KOPT-K1 (cell line): Measurements from ENCODE around the gene C17orf75.

Experiments
- H3K27ac ChIP-seq: fragments of 200-600 bp; sonication (generic); 2 replicates; pipeline ENCODE4 v1.5.1; 2016; ENCODE audit warnings: antibody characterized with exemption, mild to moderate bottlenecking, low read depth, low read length; ENCODE audit not compliant: poor library complexity, severe bottlenecking
- H3K36me3 ChIP-seq: fragments of 200-600 bp; sonication (generic); 2 replicates; pipeline ENCODE4 v1.5.1; 2017; ENCODE audit warnings: antibody characterized with exemption, mild to moderate bottlenecking, low read length, moderate library complexity; ENCODE audit not compliant: insufficient read depth
- H3K9me3 ChIP-seq: fragments of 200-600 bp; sonication (generic); 2 replicates; pipeline ENCODE4 v1.5.1; 2017; ENCODE audit warnings: antibody characterized with exemption, low read length, mild to moderate bottlenecking; ENCODE audit not compliant: insufficient read depth, poor library complexity, severe bottlenecking

Gene C17orf75

GRCh38 chr17:32302037-32302436, 39.9 kb downstream of the C17orf75 start:
- no peaks in the 10 kb centered on the region for H3K36me3 ChIP-seq
- no peaks in the 10 kb centered on the region for H3K9me3 ChIP-seq
- H3K27ac ChIP-seq, result no peak overlapping the region

DNA sequence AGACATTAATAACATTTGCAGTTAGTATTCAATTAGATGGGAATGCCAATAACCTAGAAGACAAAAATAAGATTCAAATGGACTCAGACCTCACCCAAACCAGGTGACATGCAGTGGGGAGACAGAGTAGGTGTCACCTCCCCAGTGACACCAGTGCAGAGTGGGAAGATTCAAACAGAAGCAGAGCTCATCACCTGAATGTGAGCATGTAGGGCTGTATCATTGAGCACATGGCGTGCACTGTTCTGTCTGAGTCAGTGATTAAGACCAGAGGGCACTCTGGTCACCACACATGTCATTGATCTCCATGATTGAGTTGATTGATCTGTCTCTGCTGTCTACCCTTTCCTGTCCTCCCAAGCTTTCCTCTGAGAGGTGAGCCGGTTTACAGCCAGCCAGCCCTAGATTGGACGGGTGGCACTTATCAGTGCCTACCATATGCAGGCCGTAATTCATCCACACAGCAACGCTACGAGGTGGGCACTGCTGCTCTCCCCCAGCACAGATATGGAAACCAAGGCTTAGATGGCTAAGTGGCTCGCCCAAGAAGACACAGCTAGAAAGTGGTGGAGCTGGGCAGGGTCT, 42.3 kb downstream of the C17orf75 start:
- Histone ChIP-seq H3K36me3 (no peaks in the 10 kb centered on the region), H3K9me3 (no peaks in the 10 kb centered on the region), H3K27ac (no peak overlapping the region)

- no peaks in the 10 kb centered on the region for H3K9me3 ChIP-seq
- no peak overlapping the region for H3K27ac ChIP-seq
- H3K36me3 ChIP-seq, result no peaks in the 10 kb centered on the region
Observed at GRCh38 chr17:32298721-32299579, 43.0 kb downstream of the C17orf75 start.

GRCh38 chr17:32298298-32298697, 43.7 kb downstream of the C17orf75 start:
- Histone ChIP-seq H3K36me3 (no peaks in the 10 kb centered on the region), H3K9me3 (no peaks in the 10 kb centered on the region), H3K27ac (no peak overlapping the region)

DNA sequence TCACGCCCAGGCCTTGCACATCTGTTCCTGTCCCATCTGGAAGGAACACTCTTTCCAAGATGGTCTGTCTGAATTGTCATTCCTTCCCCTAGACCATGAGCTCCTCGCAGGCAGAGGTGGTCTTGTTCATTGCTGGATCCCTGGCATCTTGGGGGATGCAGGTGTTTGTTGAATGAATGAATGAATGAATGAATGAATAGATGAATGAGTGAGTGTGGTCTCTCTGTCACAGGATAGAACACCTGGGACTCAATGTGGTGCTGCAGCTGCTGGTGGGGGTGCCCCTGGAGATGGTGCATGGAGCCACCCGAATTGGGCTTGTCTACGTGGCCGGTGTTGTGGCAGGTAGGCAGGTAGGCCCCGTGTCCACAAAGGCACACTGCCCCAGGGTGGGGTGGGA, 44.1 kb downstream of the C17orf75 start:
- no peak overlapping the region for H3K27ac ChIP-seq
- no peaks in the 10 kb centered on the region for H3K36me3 ChIP-seq
- H3K9me3 ChIP-seq, result no peaks in the 10 kb centered on the region

GRCh38 chr17:32297424-32297823, 44.5 kb downstream of the C17orf75 start:
- Histone ChIP-seq H3K27ac (no peak overlapping the region), H3K9me3 (no peaks in the 10 kb centered on the region), H3K36me3 (no peaks in the 10 kb centered on the region)

- Histone ChIP-seq H3K36me3 (no peaks in the 10 kb centered on the region), H3K27ac (no peak overlapping the region), H3K9me3 (no peaks in the 10 kb centered on the region)
Observed at GRCh38 chr17:32292094-32292493, 49.9 kb downstream of the C17orf75 start.

GRCh38 chr17:32289471-32290070, 52.4 kb downstream of the C17orf75 start:
- no peak overlapping the region for H3K27ac ChIP-seq
- no peaks in the 10 kb centered on the region for H3K36me3 ChIP-seq
- no peaks in the 10 kb centered on the region for H3K9me3 ChIP-seq

GRCh38 chr17:32288615-32289014, 53.4 kb downstream of the C17orf75 start:
- Histone ChIP-seq H3K27ac (no peak overlapping the region), H3K9me3 (no peaks in the 10 kb centered on the region), H3K36me3 (no peaks in the 10 kb centered on the region)

DNA sequence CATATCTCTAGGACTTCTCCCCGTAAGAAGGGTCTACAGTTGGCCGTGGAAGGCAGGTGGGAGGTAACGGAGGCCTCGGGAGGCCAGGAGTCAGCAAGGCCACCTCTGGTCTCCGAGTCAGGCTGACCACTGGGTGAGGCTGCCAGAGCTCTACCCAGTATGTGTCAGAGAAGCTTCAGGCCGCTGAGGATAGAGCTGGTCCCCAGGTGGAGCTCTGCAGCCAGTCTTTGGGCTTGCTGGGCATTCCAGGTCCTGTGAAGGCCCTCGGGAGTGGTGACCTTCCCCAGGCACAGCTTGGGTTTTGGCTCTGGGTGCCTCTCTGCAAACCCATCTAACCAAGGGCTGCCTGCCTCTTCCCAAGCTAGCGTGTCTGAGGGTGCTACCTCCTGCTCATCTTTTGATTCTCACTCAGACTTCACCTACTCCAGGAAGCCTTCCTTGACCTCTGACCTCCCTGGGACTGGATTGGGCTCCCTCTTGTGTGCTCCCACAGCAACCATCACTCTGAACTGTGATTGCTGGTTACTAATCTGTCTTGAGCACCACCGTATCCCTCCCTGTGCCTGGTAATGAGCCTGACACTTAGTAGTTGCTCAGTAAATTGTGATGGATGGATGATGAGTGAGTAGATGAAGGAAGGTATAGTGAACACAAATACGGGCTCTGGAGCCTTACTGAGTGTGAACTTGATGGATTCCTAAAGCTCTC, 54.0 kb downstream of the C17orf75 start:
- H3K9me3 ChIP-seq, result no peaks in the 10 kb centered on the region
- no peak overlapping the region for H3K27ac ChIP-seq
- no peaks in the 10 kb centered on the region for H3K36me3 ChIP-seq

- no peaks in the 10 kb centered on the region for H3K36me3 ChIP-seq
- H3K27ac ChIP-seq, result no peak overlapping the region
- H3K9me3 ChIP-seq, result no peaks in the 10 kb centered on the region
Observed at GRCh38 chr17:32286518-32286900, 55.5 kb downstream of the C17orf75 start.

- no peak overlapping the region for H3K27ac ChIP-seq
Observed at GRCh38 chr17:32285746-32286517, 56.0 kb downstream of the C17orf75 start.

GRCh38 chr17:32285306-32285705, 56.7 kb downstream of the C17orf75 start:
- H3K27ac ChIP-seq, result no peak overlapping the region
- no peaks in the 10 kb centered on the region for H3K36me3 ChIP-seq
- H3K9me3 ChIP-seq, result no peaks in the 10 kb centered on the region

More at GRCh38 chr17:32285746-32286517, 56.0 kb downstream of the C17orf75 start:
- H3K36me3 ChIP-seq, result no peaks in the 10 kb centered on the region
- H3K9me3 ChIP-seq, result no peaks in the 10 kb centered on the region

- Histone ChIP-seq H3K9me3 (no peaks in the 10 kb centered on the region), H3K36me3 (no peaks in the 10 kb centered on the region), H3K27ac (no peak overlapping the region)
Observed at GRCh38 chr17:32283745-32284201, 58.2 kb downstream of the C17orf75 start.
